ENCODE measurements around the gene TMCO2.

TMCO2 gene

GRCh38 chr1:40272653-40273213 is 25.0 kb downstream of the TMCO2 start:
- Histone ChIP-seq H2AFZ (ENCODE audit: low read depth, low read length, severe bottlenecking) (no peak overlapping the region), H3K27me3 (ENCODE audit: low read length) (no peaks in the 10 kb centered on the region), H3K36me3 (ENCODE audit: low read length) (peaks cover 34% of the 10 kb centered on the region), H3K9me2 (replicated peaks; ENCODE audit: insufficient read depth, low read length) (no peaks in the 10 kb centered on the region), H3K27ac (ENCODE audit: low read depth, low read length) (no peak overlapping the region), H3K4me2 (ENCODE audit: low read depth, low read length, poor library complexity, severe bottlenecking) (no peak overlapping the region), H3K9ac (ENCODE audit: low read length) (no peak overlapping the region), H3K79me2 (ENCODE audit: insufficient read depth, low read length) (no peaks in the 10 kb centered on the region), H3K9me3 (ENCODE audit: insufficient read depth, low read length) (no peaks in the 10 kb centered on the region), H3F3A (ENCODE audit: insufficient read depth) (peaks cover 3% of the 10 kb centered on the region; the same call in 1 of the 2 replicates), H3K4me3 (ENCODE audit: insufficient read depth, low read length, poor library complexity, severe bottlenecking) (no peak overlapping the region), H4K20me1 (ENCODE audit: low read depth, low read length) (no peaks in the 10 kb centered on the region)
- TF ChIP-seq CTCF (IDR thresholded peaks at IDR 0.05; ENCODE audit: insufficient read depth, low read length, poor library complexity, severe bottlenecking) = no peak
- TF ChIP-seq EZH2phosphoT487 (conservative IDR thresholded peaks at IDR 0.05; ENCODE audit: low read length) = no peak

- Histone ChIP-seq H3F3A (ENCODE audit: insufficient read depth) (peaks cover 3% of the 10 kb centered on the region; the same call in 1 of the 2 replicates), H3K9me3 (ENCODE audit: insufficient read depth, low read length) (no peaks in the 10 kb centered on the region), H3K9me2 (replicated peaks; ENCODE audit: insufficient read depth, low read length) (no peaks in the 10 kb centered on the region), H2AFZ (ENCODE audit: low read depth, low read length, severe bottlenecking) (no peak overlapping the region), H3K36me3 (ENCODE audit: low read length) (peaks cover 30% of the 10 kb centered on the region), H3K9ac (ENCODE audit: low read length) (no peak overlapping the region), H3K27ac (ENCODE audit: low read depth, low read length) (no peak overlapping the region), H3K4me3 (ENCODE audit: insufficient read depth, low read length, poor library complexity, severe bottlenecking) (no peak overlapping the region), H3K79me2 (ENCODE audit: insufficient read depth, low read length) (no peaks in the 10 kb centered on the region), H4K20me1 (ENCODE audit: low read depth, low read length) (no peaks in the 10 kb centered on the region), H3K4me2 (ENCODE audit: low read depth, low read length, poor library complexity, severe bottlenecking) (no peak overlapping the region), H3K27me3 (ENCODE audit: low read length) (no peaks in the 10 kb centered on the region)
- TF ChIP-seq EZH2phosphoT487 (conservative IDR thresholded peaks at IDR 0.05; ENCODE audit: low read length) (no peak), CTCF (IDR thresholded peaks at IDR 0.05; ENCODE audit: insufficient read depth, low read length, poor library complexity, severe bottlenecking) (no peak)
These were observed 25.9 kb downstream of the TMCO2 start for GRCh38 chr1:40273547-40274166.

GRCh38 chr1:40274331-40274730 is 26.6 kb downstream of the TMCO2 start:
- Histone ChIP-seq H3K27me3 (ENCODE audit: low read length) (no peaks in the 10 kb centered on the region), H4K20me1 (ENCODE audit: low read depth, low read length) (no peaks in the 10 kb centered on the region), H3K4me2 (ENCODE audit: low read depth, low read length, poor library complexity, severe bottlenecking) (no peak overlapping the region), H3K9me2 (replicated peaks; ENCODE audit: insufficient read depth, low read length) (no peaks in the 10 kb centered on the region), H3K79me2 (ENCODE audit: insufficient read depth, low read length) (no peaks in the 10 kb centered on the region; the same call in 1 of the 2 replicates), H3K36me3 (ENCODE audit: low read length) (peaks cover 30% of the 10 kb centered on the region), H3K27ac (ENCODE audit: low read depth, low read length) (no peak overlapping the region), H3K4me3 (ENCODE audit: insufficient read depth, low read length, poor library complexity, severe bottlenecking) (no peak overlapping the region), H3F3A (ENCODE audit: insufficient read depth) (peaks cover 3% of the 10 kb centered on the region; the same call in 1 of the 2 replicates), H3K9me3 (ENCODE audit: insufficient read depth, low read length) (no peaks in the 10 kb centered on the region), H3K9ac (ENCODE audit: low read length) (no peak overlapping the region), H2AFZ (ENCODE audit: low read depth, low read length, severe bottlenecking) (no peak overlapping the region)
- TF ChIP-seq CTCF (IDR thresholded peaks at IDR 0.05; ENCODE audit: insufficient read depth, low read length, poor library complexity, severe bottlenecking) (no peak), EZH2phosphoT487 (conservative IDR thresholded peaks at IDR 0.05; ENCODE audit: low read length) (no peak)
